ENCODE results near the gene MSI2. TPM values are rescaled to one million over a fixed set of nuclear protein-coding genes. Genes with fewer than 3 reads are reported as not detected.

MSI2 gene
- total RNA-seq, 3 donors from 2014 or later, result 13.4 to 89.1 (median 71.1) TPM

- Histone ChIP-seq H3K27ac (peak overlapping the region; percentile 78 to 81), H3K36me3 (no peaks in the 10 kb centered on the region), H3K9me3 (no peaks in the 10 kb centered on the region), H3K27me3 (no peaks in the 10 kb centered on the region), H3K4me3 (no peak overlapping the region), H3K4me1 (peaks cover 3 to 6% of the 10 kb centered on the region in 2 donors)
- intact Hi-C loops (cut with DNase I; ENCODE audit: low total_unique reads), result loop anchor here (10.0 kb wide), 1 partner anchor 925 kb away; no protein-coding TSS in a partner anchor
- TF ChIP-seq POLR2A (IDR thresholded peaks at IDR 0.05), result no peak
- TF ChIP-seq CTCF (IDR thresholded peaks at IDR 0.05), result no peak
- no peak for TF ChIP-seq POLR2AphosphoS5 (IDR thresholded peaks at IDR 0.05)
- DNase-seq (ENCODE audit: low spot score in 2 of 2), result no peak
These were observed 353.6 kb downstream of the MSI2 start for GRCh38 chr17:57609878-57610270.

- DNase-seq (ENCODE audit: low spot score in 2 of 2), result peak in 1 of 2 donors; percentile 10
- H3K4me1 ChIP-seq, result no peaks in the 10 kb centered on the region
- H3K27ac ChIP-seq, result no peak overlapping the region
- no peaks in the 10 kb centered on the region for H3K27me3 ChIP-seq
- intact Hi-C loops (cut with DNase I; ENCODE audit: low total_unique reads), result no loop called here
- no peak overlapping the region for H3K4me3 ChIP-seq
- TF ChIP-seq POLR2AphosphoS5 (IDR thresholded peaks at IDR 0.05), result no peak
- TF ChIP-seq CTCF (IDR thresholded peaks at IDR 0.05), result no peak
- no peak for TF ChIP-seq POLR2A (IDR thresholded peaks at IDR 0.05)
- H3K36me3 ChIP-seq, result no peaks in the 10 kb centered on the region
- H3K9me3 ChIP-seq, result no peaks in the 10 kb centered on the region
These were observed 356.1 kb downstream of the MSI2 start for GRCh38 chr17:57612202-57613071.

- no peaks in the 10 kb centered on the region for H3K9me3 ChIP-seq
- H3K27me3 ChIP-seq, result no peaks in the 10 kb centered on the region
- no peak for TF ChIP-seq POLR2A (IDR thresholded peaks at IDR 0.05)
- TF ChIP-seq POLR2AphosphoS5 (IDR thresholded peaks at IDR 0.05), result no peak
- no peak for TF ChIP-seq CTCF (IDR thresholded peaks at IDR 0.05)
- intact Hi-C loops (cut with DNase I; ENCODE audit: low total_unique reads), result no loop called here
- no peak overlapping the region for H3K4me3 ChIP-seq
- no peak for DNase-seq (ENCODE audit: low spot score in 2 of 2)
- H3K27ac ChIP-seq, result no peak overlapping the region
- no peaks in the 10 kb centered on the region for H3K36me3 ChIP-seq
- H3K4me1 ChIP-seq, result no peaks in the 10 kb centered on the region
These were observed 358.4 kb downstream of the MSI2 start for GRCh38 chr17:57614742-57615141.

GRCh38 chr17:57615836-57616757 lies 359.8 kb downstream of the MSI2 start:
- H3K27ac ChIP-seq, result no peak overlapping the region
- H3K9me3 ChIP-seq, result no peaks in the 10 kb centered on the region
- peak in 1 of 2 donors; percentile 36 for DNase-seq (ENCODE audit: low spot score in 2 of 2)
- no peaks in the 10 kb centered on the region for H3K27me3 ChIP-seq
- no peaks in the 10 kb centered on the region for H3K36me3 ChIP-seq
- no peak overlapping the region for H3K4me3 ChIP-seq
- intact Hi-C loops (cut with DNase I; ENCODE audit: low total_unique reads), result no loop called here
- no peaks in the 10 kb centered on the region for H3K4me1 ChIP-seq
- TF ChIP-seq POLR2A (IDR thresholded peaks at IDR 0.05) (no peak), POLR2AphosphoS5 (IDR thresholded peaks at IDR 0.05) (no peak), CTCF (IDR thresholded peaks at IDR 0.05) (no peak)
